ENCODE results near the gene RBM7.

RBM7 gene

GRCh38 chr11:114440121-114440860 lies 39.8 kb downstream of the RBM7 start:
- DNase-seq (ENCODE audit: extremely low read depth, low read depth), result no peak
- no peak for TF ChIP-seq CTCF (IDR thresholded peaks at IDR 0.05; ENCODE audit: low read depth, low read length)

- no peak for DNase-seq (ENCODE audit: extremely low read depth, low read depth)
- TF ChIP-seq CTCF (IDR thresholded peaks at IDR 0.05; ENCODE audit: low read depth, low read length), result no peak
These were observed 40.7 kb downstream of the RBM7 start for GRCh38 chr11:114440971-114441763.

- DNase-seq (ENCODE audit: extremely low read depth, low read depth), result no peak
- TF ChIP-seq CTCF (IDR thresholded peaks at IDR 0.05; ENCODE audit: low read depth, low read length), result no peak
These were observed 41.5 kb downstream of the RBM7 start for GRCh38 chr11:114441921-114442320.

GRCh38 chr11:114442536-114442935 lies 42.1 kb downstream of the RBM7 start:
- TF ChIP-seq CTCF (IDR thresholded peaks at IDR 0.05; ENCODE audit: low read depth, low read length), result no peak
- no peak for DNase-seq (ENCODE audit: extremely low read depth, low read depth)

GRCh38 chr11:114447444-114447843 lies 47.0 kb downstream of the RBM7 start:
- no peak for DNase-seq (ENCODE audit: extremely low read depth, low read depth)
- TF ChIP-seq CTCF (IDR thresholded peaks at IDR 0.05; ENCODE audit: low read depth, low read length), result no peak

- peak; percentile 57 for DNase-seq (ENCODE audit: extremely low read depth, low read depth)
- no peak for TF ChIP-seq CTCF (IDR thresholded peaks at IDR 0.05; ENCODE audit: low read depth, low read length)
These were observed 47.4 kb downstream of the RBM7 start for GRCh38 chr11:114447892-114448291.

Data from AG09319 (cell line).